GM15510 (cell line): ENCODE measurements around the gene CLEC5A.

Experiments used
- POLR2A ChIP-seq: IDR thresholded peaks from 3 replicates; pipeline ENCODE4 v1.6.1; 2011; ENCODE audit warnings: borderline replicate concordance; ENCODE audit not compliant: insufficient read length; ENCODE audit errors: extremely low read depth

Gene CLEC5A

GRCh38 chr7:141950806-141951205 lies 4.0 kb upstream of the CLEC5A start:
- no peak for TF ChIP-seq POLR2A

- TF ChIP-seq POLR2A: no peak
Measured at GRCh38 chr7:141949911-141950310, 3.1 kb upstream of the CLEC5A start.

DNA sequence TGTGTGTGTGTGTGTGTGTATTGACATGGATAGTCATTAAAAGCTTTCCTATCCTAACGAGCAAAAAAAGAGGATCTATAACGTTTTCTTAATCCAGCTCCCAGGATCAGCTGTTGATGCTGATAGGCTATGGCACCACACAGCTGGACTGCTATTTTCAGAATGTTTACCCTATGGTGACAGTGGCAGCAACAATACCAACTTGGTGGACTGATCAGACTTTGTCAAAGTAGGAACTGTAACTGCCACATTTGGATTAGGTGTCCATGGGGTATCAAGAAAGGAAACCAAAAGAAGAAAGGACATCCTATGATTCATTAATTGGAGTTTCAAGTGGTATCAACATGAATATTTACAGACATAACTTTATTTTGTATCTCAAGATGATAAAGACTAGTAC lies 2.7 kb upstream of the CLEC5A start:
- no peak for TF ChIP-seq POLR2A

DNA sequence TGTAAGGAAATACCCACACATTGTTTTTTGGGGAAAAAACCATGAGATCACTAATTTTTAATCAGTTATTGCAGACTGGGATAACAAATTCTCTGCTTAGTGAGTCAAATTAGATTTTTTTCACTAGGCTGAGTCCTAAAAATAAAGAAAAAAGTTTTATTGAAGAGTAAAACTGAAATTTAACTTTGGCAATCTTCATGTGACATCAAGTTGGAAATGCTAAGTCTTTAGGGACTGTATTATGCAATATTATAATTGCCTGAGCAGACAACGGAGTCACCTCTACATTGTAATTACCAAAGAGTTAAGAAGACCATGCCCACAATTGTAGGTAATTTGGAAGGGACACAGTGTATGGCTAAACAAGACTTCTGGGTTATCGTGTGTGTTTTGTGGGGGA lies 2.2 kb upstream of the CLEC5A start:
- no peak for TF ChIP-seq POLR2A

DNA sequence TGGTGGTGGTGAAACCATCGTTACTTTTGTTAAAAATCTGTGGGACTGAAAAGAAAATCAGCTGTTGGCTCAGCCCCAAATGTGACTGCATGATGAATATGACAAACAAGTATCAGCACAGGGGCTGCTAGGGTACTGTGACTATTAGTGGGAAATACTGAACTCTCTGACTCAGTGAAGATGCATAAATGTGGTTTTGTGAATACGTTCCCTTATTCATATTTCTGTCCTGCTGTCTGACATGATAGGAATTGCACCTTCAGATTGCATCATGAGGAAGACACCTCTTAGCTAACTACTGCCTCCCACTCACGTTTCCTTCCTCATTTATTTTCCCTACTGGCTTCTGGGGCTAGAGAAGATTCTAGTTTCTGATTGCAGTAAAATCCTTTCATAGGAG lies 1.4 kb downstream of the CLEC5A start:
- no peak for TF ChIP-seq POLR2A

DNA sequence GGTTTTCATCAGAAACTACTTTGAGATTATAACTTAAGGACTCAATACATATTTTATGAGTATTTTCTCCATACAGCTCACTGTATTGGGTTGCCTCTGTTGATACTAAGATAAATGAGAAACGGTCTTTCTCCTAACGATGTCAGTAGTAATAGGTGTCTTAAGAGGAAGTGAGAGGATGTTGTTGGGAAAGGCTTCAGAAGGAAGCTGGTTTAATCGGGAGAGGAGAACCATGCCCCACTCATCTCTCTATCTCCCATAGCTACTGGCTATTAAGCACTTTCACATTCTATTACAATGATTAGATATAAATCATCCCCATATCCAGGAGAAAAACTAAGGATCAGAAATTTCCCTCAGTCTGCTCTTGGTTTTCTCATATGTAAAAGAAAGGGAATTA lies 2.0 kb downstream of the CLEC5A start:
- no peak for TF ChIP-seq POLR2A

GRCh38 chr7:141943846-141944245 lies 2.9 kb downstream of the CLEC5A start:
- TF ChIP-seq POLR2A: no peak

DNA sequence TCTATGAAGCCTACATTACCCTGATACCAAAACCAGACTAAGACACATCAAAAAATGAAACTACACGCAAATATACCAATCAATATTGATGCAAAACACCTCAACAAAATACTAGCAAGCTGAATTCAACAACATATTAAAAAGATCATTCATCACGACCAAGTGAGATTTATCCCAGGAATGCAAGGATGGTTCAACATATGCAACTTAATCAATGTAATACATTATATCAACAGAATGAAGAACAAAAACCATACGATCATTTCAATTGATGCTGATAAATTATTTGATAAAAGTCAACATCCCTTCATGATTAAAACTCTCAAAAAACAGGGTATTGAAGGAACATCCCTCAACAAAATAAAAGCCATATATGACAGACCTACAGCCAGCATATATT lies 5.7 kb downstream of the CLEC5A start:
- TF ChIP-seq POLR2A: no peak

DNA sequence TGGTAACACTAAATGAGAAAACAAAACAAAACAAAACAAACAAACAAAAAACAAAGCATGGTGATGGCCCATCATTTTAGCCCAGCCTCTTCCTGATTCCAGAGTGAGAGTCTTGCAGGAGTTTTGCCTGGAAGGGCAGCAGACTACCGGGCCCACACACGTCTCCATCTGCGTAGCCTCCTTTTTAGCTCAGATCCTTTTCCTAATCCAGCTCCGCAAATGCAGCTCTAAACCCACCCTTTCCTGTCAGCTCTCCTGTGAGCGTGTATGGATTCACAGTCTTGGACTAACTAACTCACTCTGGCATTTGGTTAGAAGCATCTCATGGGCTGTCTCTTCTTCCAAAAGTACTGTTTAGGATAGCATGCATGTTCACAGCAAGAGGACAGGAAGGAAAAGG lies 16.6 kb downstream of the CLEC5A start:
- TF ChIP-seq POLR2A: no peak

GRCh38 chr7:141928845-141929195 lies 18.0 kb downstream of the CLEC5A start:
- TF ChIP-seq POLR2A: no peak

DNA sequence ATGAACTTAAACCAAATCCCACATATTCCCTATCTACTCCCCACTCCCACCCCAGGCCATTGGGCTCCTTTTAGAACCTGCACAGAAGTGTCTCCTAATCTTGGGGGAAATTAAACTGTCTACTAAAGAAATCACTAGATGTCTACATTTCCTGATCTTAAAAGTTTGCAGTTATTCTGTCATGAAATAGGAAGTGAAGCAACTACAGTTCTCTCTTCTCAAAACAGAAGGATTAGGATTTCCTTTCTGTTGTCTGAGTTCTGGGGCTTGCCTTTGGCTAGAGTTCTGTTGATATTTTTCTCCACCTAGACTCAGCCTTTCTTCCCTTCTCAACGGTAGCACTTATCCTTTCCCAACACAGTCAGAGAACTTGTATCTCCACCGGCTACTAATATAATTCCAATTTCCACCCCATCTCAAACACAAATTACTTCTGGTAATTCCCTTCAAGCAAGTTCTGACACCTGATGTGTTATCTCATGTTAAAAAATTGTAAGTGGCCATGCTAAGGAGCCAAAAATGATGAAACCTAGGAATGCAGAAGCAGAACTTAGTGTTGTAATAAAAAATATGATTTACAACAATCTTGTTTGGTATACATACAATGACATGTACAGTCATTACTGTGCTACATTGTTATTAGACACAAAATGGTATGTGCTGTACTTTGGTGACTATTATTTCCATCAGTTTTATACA lies 18.5 kb downstream of the CLEC5A start:
- no peak for TF ChIP-seq POLR2A

- TF ChIP-seq POLR2A: no peak
Measured at GRCh38 chr7:141920281-141920680, 26.5 kb downstream of the CLEC5A start.

GRCh38 chr7:141916099-141916498 lies 30.7 kb downstream of the CLEC5A start, which contains the start of gene OR9A4:
TSS of gene OR9A4 (plus strand) at chr7:141916399. CDS start at chr7:141918876, 2,477 bp downstream.
- TF ChIP-seq POLR2A: no peak

DNA sequence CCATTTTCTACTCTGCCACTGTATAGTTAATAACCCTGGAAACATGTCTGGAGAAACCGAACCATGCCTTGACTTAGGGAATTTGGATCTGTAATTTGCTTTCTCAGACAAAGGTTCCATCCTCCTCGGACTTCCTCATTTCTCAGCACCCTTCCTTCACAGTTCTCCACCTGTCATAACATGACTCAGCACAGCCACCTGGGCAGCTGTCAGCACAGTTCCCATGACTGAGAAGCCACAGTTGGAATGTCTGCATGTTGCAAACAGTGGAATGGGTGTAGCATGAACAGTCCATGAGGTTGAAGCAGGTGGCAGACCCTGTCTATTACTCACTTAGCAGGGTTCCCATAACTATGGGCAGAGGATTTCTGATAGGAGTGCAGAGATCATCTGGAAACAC lies 31.2 kb downstream of the CLEC5A start:
- no peak for TF ChIP-seq POLR2A

DNA sequence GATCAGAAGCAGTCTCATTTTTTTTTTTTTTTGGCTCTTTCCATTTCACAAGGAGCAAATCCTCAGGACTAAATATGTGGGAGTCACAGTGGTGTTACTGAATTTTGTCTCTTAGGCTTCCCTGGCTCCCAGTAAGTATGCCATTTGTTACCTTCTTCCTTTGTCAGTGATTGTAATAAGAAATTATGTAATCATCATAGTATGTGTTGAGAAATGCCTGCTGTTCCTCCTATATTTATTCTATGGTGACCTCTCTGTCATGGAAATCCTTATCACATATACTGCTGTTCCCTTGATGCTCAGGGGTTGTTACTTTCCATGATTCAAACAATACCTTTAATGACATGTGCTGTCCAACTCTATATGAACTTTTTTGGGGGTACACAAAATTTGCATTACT lies 35.4 kb downstream of the CLEC5A start:
- no peak for TF ChIP-seq POLR2A

GRCh38 chr7:141906285-141906684 lies 40.5 kb downstream of the CLEC5A start:
- no peak for TF ChIP-seq POLR2A

- no peak for TF ChIP-seq POLR2A
Measured at GRCh38 chr7:141891336-141891735, 55.4 kb downstream of the CLEC5A start.
